NCI-H1436 treated with DMSO at 0.1 percent for 48 hours (cell line): ENCODE results near the gene MTMR11.
"Not testable (repeated sequence)": the region's sequence is repeated elsewhere in the genome, so short reads cannot be mapped to it uniquely, and the experiment has no call there.

Source experiments
- DNase-seq: peaks from one replicate; lab custom pipeline; 2025; lab: John Stamatoyannopoulos, UW

MTMR11 gene

DNA sequence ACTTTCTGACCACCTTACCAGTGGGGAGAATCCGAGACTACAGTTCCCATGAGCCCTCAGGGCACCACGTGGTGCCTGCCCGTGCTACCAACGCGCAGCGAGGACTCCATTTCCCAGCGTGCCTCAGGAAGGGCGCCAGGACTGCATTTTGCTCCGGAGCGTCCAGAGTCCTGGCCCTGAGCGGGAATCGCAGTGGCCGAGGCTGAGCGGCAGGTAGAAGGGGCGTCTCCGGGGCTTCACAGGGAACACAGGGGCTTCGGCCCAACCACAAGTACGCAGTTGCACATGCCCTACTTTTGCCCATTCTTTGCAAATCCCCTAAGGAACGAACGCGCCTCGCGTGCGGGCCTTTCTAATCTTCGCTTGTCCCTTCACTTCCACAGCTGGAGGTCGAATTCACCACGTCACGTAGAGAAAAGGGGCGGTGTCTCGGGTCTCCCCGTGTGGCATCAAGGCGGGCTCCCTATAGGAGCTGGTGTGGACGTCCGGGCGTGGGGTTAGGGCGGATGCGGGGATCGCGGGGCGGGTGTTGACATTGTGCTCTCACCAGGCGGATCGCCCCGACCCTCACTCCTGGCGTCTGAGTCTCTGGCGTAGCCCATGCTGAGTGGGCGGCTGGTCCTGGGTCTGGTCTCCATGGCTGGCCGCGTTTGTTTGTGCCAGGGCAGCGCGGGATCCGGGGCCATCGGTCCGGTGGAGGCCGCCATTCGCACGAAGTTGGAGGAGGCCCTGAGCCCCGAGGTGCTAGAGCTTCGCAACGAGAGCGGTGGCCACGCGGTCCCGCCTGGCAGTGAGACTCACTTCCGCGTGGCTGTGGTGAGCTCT is 37.0 kb downstream of the MTMR11 start, which contains the start of gene BOLA1:
Gene BOLA1 (plus strand): TSS at position 109 of the 825 bp plus-strand sequence. CDS start 492 bp downstream, at position 601.
- peak; percentile 65 for DNase-seq

DNA sequence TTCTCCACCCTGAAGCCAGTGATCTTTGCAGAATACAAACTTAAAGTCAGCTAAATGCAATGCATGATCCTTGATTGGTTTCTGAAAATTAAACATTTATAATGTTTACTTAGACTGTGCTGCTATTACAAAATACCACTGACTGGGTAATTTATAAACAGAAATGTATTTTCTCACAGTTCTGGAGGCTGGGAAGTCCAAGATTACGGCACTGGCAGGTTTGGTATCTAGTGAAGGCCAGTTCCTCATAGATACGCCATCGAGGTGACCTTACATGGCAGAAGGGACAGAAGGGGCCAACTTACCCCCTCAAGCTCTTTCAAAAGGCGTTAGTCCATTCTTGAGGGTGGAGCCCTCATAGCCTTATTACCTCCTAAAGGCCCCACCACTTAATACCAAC is 40.1 kb downstream of the MTMR11 start:
- no peak for DNase-seq

DNA sequence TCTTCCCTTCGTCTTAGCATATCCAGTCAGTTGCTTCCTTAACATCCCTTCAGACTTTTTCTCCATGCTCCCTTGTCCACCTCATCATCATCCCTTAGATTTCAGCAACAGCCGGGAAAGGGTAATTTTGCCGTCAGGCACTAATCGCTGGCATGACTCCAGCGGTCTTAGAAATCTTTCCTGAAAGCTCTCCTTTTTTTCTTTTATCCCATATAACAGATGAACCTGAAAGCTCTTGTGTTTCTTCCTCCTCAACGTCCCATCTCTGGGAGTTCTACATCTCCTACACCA is 47.7 kb downstream of the MTMR11 start:
- no peak for DNase-seq

DNA sequence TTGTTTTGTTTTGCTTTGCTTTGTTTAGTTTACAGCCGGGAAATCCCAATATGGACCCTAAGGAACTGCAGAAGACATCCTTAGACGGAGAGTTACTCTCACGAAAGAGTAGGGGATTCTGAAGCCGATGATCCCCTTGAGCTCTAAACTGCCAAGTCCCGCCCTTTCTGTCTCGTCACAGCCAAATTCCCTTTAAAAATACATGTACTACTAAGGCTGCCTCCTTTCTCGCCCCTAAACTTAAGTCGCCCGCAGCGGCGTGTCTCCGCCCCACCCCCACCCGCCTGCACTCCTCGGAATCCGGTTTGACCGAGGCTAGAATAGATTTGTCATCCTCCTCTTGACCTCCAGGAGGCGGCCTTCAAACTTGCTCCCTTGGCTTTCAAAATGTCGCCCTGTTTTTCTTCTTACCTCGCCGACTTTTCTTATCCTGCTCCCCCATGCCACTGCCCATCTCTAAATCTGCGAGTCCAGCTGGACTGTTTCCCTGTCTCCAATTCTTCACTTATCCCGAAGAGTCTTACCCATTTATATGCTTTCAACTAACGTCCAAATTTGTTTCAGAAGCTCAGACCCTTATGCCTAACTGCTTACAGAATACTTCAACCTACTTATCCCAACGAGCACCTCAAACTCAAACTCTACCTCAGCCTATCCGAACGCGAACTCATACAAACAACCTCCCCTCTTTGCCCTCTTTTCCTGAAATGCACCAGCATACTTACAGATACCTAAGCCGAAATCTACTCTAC is 48.3 kb downstream of the MTMR11 start:
- DNase-seq = peak; percentile 66

DNA sequence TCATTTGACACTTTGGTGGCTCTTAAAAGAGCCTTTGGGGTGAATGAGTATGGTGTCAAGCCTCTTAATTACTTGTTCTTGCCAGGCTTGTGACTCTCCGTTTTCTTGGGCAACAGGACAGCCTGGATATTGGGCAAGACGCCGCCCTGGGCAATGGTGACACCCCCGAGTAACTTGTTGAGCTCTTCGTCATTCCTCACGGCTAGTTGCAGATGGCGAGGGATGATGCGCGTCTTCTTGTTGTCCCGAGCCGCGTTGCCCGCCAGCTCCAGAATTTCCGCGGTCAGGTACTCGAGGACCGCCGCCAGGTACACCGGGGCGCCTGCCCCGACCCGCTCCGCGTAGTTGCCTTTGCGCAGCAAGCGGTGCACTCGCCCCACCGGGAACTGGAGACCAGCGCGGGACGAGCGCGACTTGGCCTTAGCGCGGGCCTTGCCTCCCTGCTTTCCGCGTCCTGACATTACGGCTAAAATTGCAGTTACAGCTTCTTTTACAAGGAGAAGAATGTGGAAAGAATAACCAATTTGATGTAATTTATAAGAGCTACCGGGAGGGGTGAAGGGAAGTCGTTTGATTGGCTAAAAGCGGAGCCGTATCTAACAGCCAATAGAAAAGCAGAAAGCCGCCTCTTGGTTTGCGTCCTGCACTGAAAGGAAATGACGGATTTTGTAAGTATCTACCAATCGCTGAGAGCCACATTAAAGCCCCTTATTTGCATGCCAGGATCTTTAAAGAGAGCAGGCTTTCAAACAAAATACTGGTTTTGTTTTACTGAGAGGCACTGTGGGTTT is 49.0 kb downstream of the MTMR11 start:
- DNase-seq = peak; percentile 98

DNA sequence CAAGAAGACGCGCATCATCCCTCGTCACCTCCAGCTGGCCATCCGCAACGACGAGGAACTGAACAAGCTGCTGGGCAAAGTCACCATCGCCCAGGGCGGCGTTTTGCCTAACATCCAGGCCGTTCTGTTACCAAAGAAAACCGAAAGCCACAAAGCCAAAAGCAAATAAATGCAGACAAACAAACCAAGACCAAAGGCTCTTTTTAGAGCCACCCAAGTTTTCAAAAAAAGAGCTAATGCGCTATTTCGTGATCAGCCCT is 49.6 kb downstream of the MTMR11 start:
- DNase-seq = not testable (repeated sequence)

DNA sequence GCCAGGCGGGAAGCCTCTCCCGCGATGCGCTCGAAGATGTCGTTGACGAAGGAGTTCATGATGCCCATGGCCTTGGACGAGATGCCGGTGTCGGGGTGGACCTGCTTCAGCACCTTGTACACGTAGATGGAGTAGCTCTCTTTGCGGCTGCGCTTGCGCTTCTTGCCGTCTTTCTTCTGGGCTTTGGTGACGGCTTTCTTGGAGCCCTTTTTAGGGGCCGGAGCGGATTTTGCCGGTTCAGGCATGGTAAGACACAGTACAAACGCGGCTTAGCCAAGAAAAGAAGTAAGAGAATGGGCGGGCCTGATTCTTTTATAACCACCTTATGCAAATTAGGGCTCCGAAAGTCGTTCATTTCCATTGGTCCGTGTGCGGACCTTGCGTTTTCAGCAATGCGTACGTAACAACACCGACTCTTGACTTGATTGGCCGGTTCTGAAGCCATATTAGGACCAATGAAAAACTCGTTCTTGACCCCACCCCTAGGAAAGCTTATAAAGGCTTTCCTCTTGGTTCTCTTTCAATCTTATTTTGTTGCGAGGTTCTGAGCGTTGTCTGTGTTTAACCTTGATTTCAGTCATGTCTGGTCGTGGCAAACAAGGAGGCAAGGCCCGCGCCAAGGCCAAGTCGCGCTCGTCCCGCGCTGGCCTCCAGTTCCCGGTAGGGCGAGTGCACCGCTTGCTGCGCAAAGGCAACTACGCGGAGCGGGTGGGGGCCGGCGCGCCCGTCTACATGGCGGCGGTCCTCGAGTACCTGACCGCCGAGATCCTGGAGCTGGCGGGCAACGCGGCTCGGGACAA is 50.1 kb downstream of the MTMR11 start:
- DNase-seq = peak; percentile 99

DNA sequence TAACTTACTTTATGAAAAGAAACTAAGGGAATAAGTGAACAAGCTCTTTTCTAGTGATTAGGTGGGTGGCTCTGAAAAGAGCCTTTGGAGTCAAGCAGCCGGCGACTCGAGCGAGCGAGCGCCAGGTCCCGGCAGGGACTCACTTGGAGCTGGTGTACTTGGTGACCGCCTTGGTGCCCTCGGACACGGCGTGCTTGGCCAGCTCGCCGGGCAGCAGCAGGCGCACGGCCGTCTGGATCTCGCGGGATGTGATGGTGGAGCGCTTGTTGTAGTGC is 50.6 kb downstream of the MTMR11 start:
- DNase-seq = not testable (repeated sequence)

DNA sequence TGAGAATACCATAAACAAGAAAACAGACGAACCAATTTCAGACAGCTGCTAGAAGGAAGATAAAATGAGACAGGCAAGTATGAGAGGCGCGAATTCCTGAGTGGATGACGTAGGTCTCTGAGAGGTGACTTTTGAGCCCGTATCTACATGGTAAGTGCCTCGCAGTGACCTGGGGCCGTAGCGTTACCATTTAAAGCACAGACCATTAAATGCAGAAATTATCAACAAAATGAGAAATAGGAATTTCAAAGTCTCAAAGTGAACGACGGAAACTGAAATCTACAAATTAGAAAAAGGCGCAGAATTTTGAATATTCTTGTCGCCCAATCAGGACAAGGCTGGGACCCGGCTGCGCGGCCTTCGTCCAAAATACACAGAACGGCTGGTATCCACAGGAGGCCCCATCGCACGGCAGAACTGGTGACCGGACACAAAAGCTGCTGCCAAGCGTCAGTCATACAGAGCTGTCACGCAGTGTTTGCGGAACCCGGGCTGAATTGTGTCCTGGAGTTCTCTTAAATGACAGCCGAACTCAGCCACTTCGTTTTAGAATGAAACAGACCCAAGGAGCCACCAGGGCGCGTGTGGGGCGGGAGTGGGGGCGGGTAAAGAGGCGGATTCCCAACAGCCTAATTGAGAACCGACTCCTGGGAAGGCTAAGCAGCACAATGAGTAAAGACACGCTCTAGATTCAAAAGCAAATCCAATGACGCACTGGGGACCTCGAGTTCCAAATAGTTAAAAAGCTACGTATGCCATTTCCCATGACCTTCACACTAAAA is 51.1 kb downstream of the MTMR11 start:
- DNase-seq = peak; percentile 36

DNA sequence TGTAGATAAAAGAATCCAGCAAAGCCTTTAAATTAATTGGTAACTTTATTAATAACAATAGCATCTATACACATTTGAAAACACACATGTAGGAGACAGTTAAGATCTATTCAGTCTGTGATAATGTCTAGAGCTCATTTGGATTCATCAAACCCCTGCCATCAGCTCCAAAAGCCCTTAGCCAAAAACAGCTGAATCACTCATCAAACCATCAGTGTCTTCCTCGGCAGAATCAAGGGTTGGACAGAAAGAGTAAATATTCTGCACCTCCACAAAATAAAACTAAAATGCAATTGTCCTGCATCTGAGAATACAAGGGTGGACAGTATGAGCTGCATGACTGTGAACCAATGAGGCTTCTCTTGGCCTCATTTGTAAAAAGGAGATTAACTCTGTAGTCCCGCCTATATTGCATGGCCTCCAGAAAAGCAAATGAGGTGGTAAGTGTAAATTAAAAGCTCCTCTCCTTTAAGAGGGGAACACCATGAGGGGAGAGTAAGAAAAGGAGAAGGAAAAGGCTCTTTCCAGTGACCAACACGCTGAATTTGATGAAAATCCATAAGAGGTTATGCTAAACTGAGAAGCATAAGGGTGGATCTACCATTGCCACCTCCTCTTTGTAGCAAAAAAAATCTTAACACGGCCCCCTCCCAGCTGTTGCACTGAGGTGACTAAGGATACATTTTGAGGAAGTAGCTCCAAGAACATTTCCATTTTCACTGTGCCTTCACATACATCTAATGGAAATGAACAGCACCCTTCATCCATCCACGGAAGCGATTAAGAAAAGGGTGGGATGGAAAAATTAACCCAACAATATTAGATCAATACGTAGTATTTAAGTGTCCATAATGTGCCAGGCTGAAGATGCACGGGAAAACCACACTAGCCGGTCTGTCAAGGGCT is 52.0 kb downstream of the MTMR11 start:
- DNase-seq = peak; percentile 52

DNA sequence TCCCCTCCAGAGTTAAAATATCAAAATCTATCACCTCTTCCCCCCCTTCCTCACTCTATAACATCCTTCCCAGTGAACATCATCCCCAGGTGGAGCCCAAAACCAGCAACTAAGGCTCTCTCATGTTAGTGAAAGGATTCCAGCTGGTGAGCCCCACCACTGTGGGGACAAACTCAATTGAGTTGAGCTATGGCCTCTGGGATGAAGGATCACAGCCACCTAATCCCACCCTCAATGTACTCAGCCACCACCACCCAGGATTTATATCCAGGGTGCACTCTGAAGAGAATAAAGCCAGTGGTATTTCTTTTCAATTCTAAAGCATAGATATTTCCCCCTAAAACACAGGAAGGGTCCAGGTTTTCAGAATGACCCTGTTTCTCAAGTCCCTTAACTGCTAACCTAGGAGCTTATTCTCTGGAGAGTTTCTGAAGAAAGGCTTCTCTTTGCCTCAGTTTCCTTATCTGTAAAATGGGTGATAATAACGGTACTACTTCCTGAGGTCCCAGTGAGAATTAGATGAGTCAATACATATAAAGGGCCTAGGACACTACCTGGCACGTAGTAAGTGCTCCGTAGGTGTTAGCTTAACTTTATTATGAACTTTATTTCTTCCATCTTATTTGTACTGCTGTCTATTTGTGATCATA is 53.0 kb downstream of the MTMR11 start:
- DNase-seq = no peak

DNA sequence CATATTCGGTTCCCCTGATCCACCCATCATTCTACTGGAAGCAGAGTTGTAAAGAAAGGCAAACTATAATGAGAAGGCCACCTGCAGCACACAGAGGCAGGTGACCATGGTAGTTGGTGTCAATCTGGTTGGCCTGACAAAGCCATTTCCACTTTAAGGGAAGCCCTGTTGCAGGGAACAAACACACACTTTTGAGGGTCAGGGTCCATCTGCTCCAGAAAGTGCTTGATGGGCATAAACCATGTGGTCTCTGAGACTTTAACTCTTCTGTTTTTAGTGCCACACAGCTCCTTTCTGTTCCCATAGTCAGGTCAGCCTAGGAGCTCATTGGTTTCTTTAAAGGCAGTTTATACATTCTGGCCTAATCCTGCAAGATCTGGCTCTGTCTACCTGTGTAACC is 54.8 kb downstream of the MTMR11 start:
- no peak for DNase-seq

DNA sequence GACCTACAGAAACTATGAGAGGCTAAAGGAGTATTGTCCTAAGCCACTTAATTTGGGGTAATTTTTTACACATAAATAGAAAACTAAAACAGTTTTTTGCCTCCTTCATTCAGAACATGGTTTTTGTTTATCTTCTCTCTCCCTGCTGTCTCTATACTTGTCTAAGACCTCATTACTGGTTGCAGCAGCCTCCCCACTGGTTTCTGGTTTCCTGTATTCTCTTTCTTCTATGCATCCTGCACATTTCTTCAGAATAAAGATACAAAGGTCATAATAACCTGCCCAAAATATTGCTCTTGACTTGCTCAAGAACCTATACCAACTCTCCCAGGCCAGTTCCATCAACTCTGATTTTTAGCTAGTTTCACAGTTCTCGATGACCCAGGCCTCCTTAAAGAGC is 57.1 kb downstream of the MTMR11 start:
- DNase-seq = no peak
